A549 (cell line): ENCODE measurements around the gene DCLK2. TPM values are rescaled to one million over a fixed set of nuclear protein-coding genes. Genes with fewer than 3 reads are reported as not detected.

Source experiments
- ATAC-seq, 2 experiments: fragments of 200-7000 bp in 1 of 2; fragments of >200 bp in 1 of 2; cut with Nextera tagmentation in 1 of 2; cut with Tn5 transposase in 1 of 2; 3 replicates each; pipeline versions ENCODE4 v1.8.0 to v1.9.1; 2018 to 2020; ENCODE audit warnings: mild to moderate bottlenecking in 1 of 2, moderate library complexity in 1 of 2
- CTCF ChIA-PET: fragments of 300-600 bp; sonication (Branson Sonifier 250); formaldehyde crosslinking; extraction: SDS; loops from one replicate; lab custom pipeline; 2021; ENCODE audit warnings: antibody characterized with exemption, inconsistent platforms; lab: Yijun Ruan, JAX
- POLR2A ChIA-PET: fragments of 350-600 bp; formaldehyde crosslinking; extraction: SDS; loops from one replicate; lab custom pipeline; 2021; ENCODE audit warnings: antibody characterized with exemption, inconsistent platforms; lab: Yijun Ruan, JAX
- DNase-seq, 2 experiments: peaks; one replicate each; pipeline versions ENCODE4 v3.0.0 to v3.0.0-alpha.2; 2011 to 2016; ENCODE audit warnings: low read depth in 1 of 2, low spot score in 1 of 2
- FAIRE-seq: peaks from 2 replicates; lab custom pipeline; 2011; peaks lifted over from hg19 to GRCh38; lab: Jason Lieb, UNC
- H3K27ac ChIP-seq, 2 experiments: fragments of >200 bp; sonication (Bioruptor Twin); formaldehyde crosslinking; 3 replicates each; pipeline ENCODE4 v1.5.1; 2016 to 2017
- H3K4me1 ChIP-seq: fragments of >200 bp; sonication (Bioruptor Twin); formaldehyde crosslinking; 3 replicates; pipeline ENCODE4 v1.6.1; 2016
- H3K4me2 ChIP-seq: fragments of >200 bp; sonication (Bioruptor Twin); formaldehyde crosslinking; 3 replicates; pipeline ENCODE4 v1.6.1; 2016
- H3K4me3 ChIP-seq: fragments of >200 bp; sonication (Bioruptor Twin); formaldehyde crosslinking; 3 replicates; pipeline ENCODE4 v1.5.1; 2016
- H3K9me3 ChIP-seq: fragments of >200 bp; sonication (Bioruptor Twin); formaldehyde crosslinking; 3 replicates; pipeline ENCODE4 v1.6.1; 2016
- BCL3 ChIP-seq: fragments of >200 bp; sonication (Bioruptor Twin); formaldehyde crosslinking; IDR thresholded peaks from 3 replicates; pipeline ENCODE4 v1.6.1; 2016
- CBX2 ChIP-seq: fragments of 200-600 bp; sonication (generic); IDR thresholded peaks from 2 replicates; pipeline ENCODE4 v1.6.1; 2016; ENCODE audit warnings: low read depth, mild to moderate bottlenecking, borderline replicate concordance
- CBX8 ChIP-seq: fragments of 200-600 bp; sonication (generic); IDR thresholded peaks from 2 replicates; pipeline ENCODE4 v1.6.1; 2016
- CHD2 ChIP-seq: fragments of 150-350 bp; IDR thresholded peaks from 2 replicates; pipeline ENCODE4 v1.6.1; 2014; ENCODE audit warnings: low read length; ENCODE audit not compliant: partially characterized antibody
- CTCF ChIP-seq: fragments of >200 bp; sonication (Bioruptor Twin); formaldehyde crosslinking; IDR thresholded peaks from 3 replicates; pipeline ENCODE4 v1.5.1; 2016
- E2F6 ChIP-seq: IDR thresholded peaks from 2 replicates; pipeline ENCODE4 v1.6.1; 2012; ENCODE audit warnings: low read depth, borderline replicate concordance
- EHMT2 ChIP-seq: fragments of 200-600 bp; sonication (generic); IDR thresholded peaks from 2 replicates; pipeline ENCODE4 v1.6.1; 2016; ENCODE audit warnings: antibody characterized with exemption, low read depth, mild to moderate bottlenecking, moderate library complexity
- ELK1 ChIP-seq: fragments of 150-350 bp; IDR thresholded peaks from 2 replicates; pipeline ENCODE4 v1.6.1; 2014; ENCODE audit warnings: low read depth, mild to moderate bottlenecking, low read length
- ESRRA ChIP-seq: fragments of 150-350 bp; IDR thresholded peaks from 2 replicates; pipeline ENCODE4 v1.6.1; 2014; ENCODE audit warnings: mild to moderate bottlenecking, low read length, borderline replicate concordance
- GATA3 ChIP-seq: IDR thresholded peaks from 2 replicates; pipeline ENCODE4 v1.6.1; 2012; ENCODE audit warnings: borderline replicate concordance
- HEYL ChIP-seq: fragments of 250-450 bp; sonication (Bioruptor Pico); IDR thresholded peaks from 2 replicates; pipeline ENCODE4 v1.8.0; 2021; ENCODE audit warnings: mild to moderate bottlenecking, moderate library complexity
- HMGXB4 ChIP-seq: fragments of 250-450 bp; sonication (Bioruptor Pico); IDR thresholded peaks from 2 replicates; pipeline ENCODE4 v1.5.0; 2021; ENCODE audit warnings: mild to moderate bottlenecking, moderate library complexity, borderline replicate concordance
- MAFK ChIP-seq: fragments of 450-650 bp; IDR thresholded peaks from 2 replicates; pipeline ENCODE4 v1.6.1; 2014; ENCODE audit not compliant: partially characterized antibody
- NPAS2 ChIP-seq: fragments of 250-450 bp; sonication (Bioruptor Pico); IDR thresholded peaks from 2 replicates; pipeline ENCODE4 v1.8.0; 2022; ENCODE audit warnings: mild to moderate bottlenecking, moderate library complexity, borderline replicate concordance
- PBX3 ChIP-seq: IDR thresholded peaks from 2 replicates; pipeline ENCODE4 v1.6.1; 2012
- POLR2A ChIP-seq: IDR thresholded peaks from 2 replicates; pipeline ENCODE4 v1.6.1; 2012; ENCODE audit warnings: mild to moderate bottlenecking, low read length
- RAD21 ChIP-seq, 2 experiments: fragments of >200 bp in 1 of 2; sonication (Bioruptor Twin) in 1 of 2; formaldehyde crosslinking in 1 of 2; IDR thresholded peaks in 1 of 2; conservative IDR thresholded peaks in 1 of 2; 2 replicates in 1 of 2; 3 replicates in 1 of 2; pipeline ENCODE4 v1.6.1; 2012 to 2018; ENCODE audit warnings: inconsistent platforms in 1 of 2
- RCOR1 ChIP-seq: fragments of 150-350 bp; IDR thresholded peaks from 2 replicates; pipeline ENCODE4 v1.6.1; 2014; ENCODE audit warnings: antibody characterized with exemption, low read length, low read depth
- REST ChIP-seq: fragments of 200-600 bp; sonication (generic); IDR thresholded peaks from 2 replicates; pipeline ENCODE4 v1.6.1; 2016; ENCODE audit warnings: antibody characterized with exemption, mild to moderate bottlenecking, moderate library complexity
- WGBS: methylation state at CpG from one replicate; pipeline ENCODE4 v1.1.6; 2017; ENCODE audit errors: missing lambda C conversion rate; 5-methylcytosine and 5-hydroxymethylcytosine counted together
- polyA plus RNA-seq, 4 experiments: library from polyadenylated mRNA; depleted of rRNA in 3 of 4; stranded (reverse); fragments of >200 nt; fragmentation: RNase III in 1 of 4; extraction: RNeasy Plus Mini Kit Qiagen cat#74134 plus additional on column Dnase treatment in 1 of 4; gene quantifications; 2 replicates in 3 of 4; 3 replicates in 1 of 4; pipeline ENCODE4 v1.2.3, GENCODE V29; 2011 to 2017

DCLK2 gene
- polyA plus RNA-seq, 2 of the 4 experiments (the other 2 are of a cell fraction): 8.1 to 11.6 TPM

- Histone ChIP-seq H3K4me3 (no peak overlapping the region), H3K4me1 (0 out of 3 replicates have a peak, but pooled peaks cover 3% of the 10 kb centered on the region), H3K9me3 (no peaks in the 10 kb centered on the region), H3K4me2 (no peak overlapping the region), H3K27ac (no peak overlapping the region)
- FAIRE-seq: no peak
- 84% methylated on average over 4 of the region's 4 CpGs for WGBS
- DNase-seq: no peak
- CTCF ChIA-PET: no interaction called here
- TF ChIP-seq REST: no peak
- no peak for TF ChIP-seq E2F6
- TF ChIP-seq NPAS2: no peak
- TF ChIP-seq EHMT2: no peak
- TF ChIP-seq CBX8: no peak
- no peak for TF ChIP-seq CTCF
- no peak for TF ChIP-seq HEYL (CRISPR knock-in tag)
- no peak for TF ChIP-seq RCOR1
- no peak for TF ChIP-seq ELK1
- no peak for TF ChIP-seq CHD2
- TF ChIP-seq BCL3: no peak
- no peak for TF ChIP-seq MAFK
- TF ChIP-seq POLR2A: no peak
- TF ChIP-seq HMGXB4: no peak
- TF ChIP-seq GATA3: no peak
- TF ChIP-seq PBX3: no peak
- TF ChIP-seq RAD21 (conservative IDR thresholded peaks at IDR 0.05 in 1 of 2, IDR thresholded peaks at IDR 0.05 in 1 of 2): no peak
- no peak for TF ChIP-seq ESRRA
- no peak for TF ChIP-seq CBX2
- POLR2A ChIA-PET: no interaction called here
- ATAC-seq: no peak
Measured at GRCh38 chr4:150049682-150050081, 28.6 kb upstream of the DCLK2 start.
